Ammon's horn (tissue), 1 donor: Measurements from ENCODE around the gene TMEM39A.

ENCODE experiments used
- DNase-seq: peaks from one replicate; pipeline ENCODE4 v3.0.0-alpha.2; 2016; ENCODE audit warnings: low spot score

Gene TMEM39A

GRCh38 chr3:119453822-119454221 lies 9.6 kb downstream of the TMEM39A start:
- no peak for DNase-seq

- no peak for DNase-seq
These were observed 18.8 kb downstream of the TMEM39A start for GRCh38 chr3:119444590-119444989.

GRCh38 chr3:119443179-119443578 lies 20.2 kb downstream of the TMEM39A start:
- no peak for DNase-seq

GRCh38 chr3:119437691-119438258 lies 25.6 kb downstream of the TMEM39A start:
- no peak for DNase-seq

GRCh38 chr3:119436977-119437376 lies 26.4 kb downstream of the TMEM39A start:
- DNase-seq: no peak

GRCh38 chr3:119434703-119435102 lies 28.7 kb downstream of the TMEM39A start:
- DNase-seq: no peak

GRCh38 chr3:119433613-119434325 lies 29.6 kb downstream of the TMEM39A start:
- no peak for DNase-seq

GRCh38 chr3:119428538-119428937 lies 34.9 kb downstream of the TMEM39A start:
- no peak for DNase-seq

- no peak for DNase-seq
These were observed 35.7 kb downstream of the TMEM39A start for GRCh38 chr3:119427669-119428068.

GRCh38 chr3:119420196-119420595 lies 43.2 kb downstream of the TMEM39A start:
- DNase-seq: no peak

- DNase-seq: no peak
These were observed 44.8 kb downstream of the TMEM39A start for GRCh38 chr3:119418641-119419040.

- no peak for DNase-seq
These were observed 45.5 kb downstream of the TMEM39A start for GRCh38 chr3:119417771-119418512.

- DNase-seq: no peak
These were observed 46.5 kb downstream of the TMEM39A start for GRCh38 chr3:119416873-119417272.

- DNase-seq: no peak
These were observed 49.7 kb downstream of the TMEM39A start for GRCh38 chr3:119413603-119414280.

- DNase-seq: no peak
These were observed 53.6 kb downstream of the TMEM39A start for GRCh38 chr3:119409844-119410243.

- DNase-seq: no peak
These were observed 55.0 kb downstream of the TMEM39A start for GRCh38 chr3:119408243-119408950.

GRCh38 chr3:119405315-119405714 lies 58.1 kb downstream of the TMEM39A start:
- no peak for DNase-seq

- no peak for DNase-seq
These were observed 60.2 kb downstream of the TMEM39A start for GRCh38 chr3:119403201-119403600.

GRCh38 chr3:119402791-119403190 lies 60.6 kb downstream of the TMEM39A start:
- DNase-seq: no peak

GRCh38 chr3:119401503-119402440 lies 61.6 kb downstream of the TMEM39A start:
- DNase-seq: no peak

- no peak for DNase-seq
These were observed 62.3 kb downstream of the TMEM39A start for GRCh38 chr3:119401069-119401468.
